Aorta (tissue), 5 donors: ENCODE results near the gene RASAL3. TPM values are rescaled to one million over a fixed set of nuclear protein-coding genes. Genes with fewer than 3 reads are reported as not detected.

Experiments used
- ATAC-seq: fragments of 200-7000 bp; cut with Tn5 transposase; one replicate; pipeline ENCODE4 v1.9.1; 2022; ENCODE audit warnings: moderate library complexity; ENCODE audit not compliant: low FRiP score
- DNase-seq, 2 donors: peaks; one replicate each; pipeline ENCODE4 v3.0.0-alpha.2; 2020
- H3K27ac ChIP-seq, 2 donors: one replicate each; pipeline ENCODE4 v1.5.1; 2013; ENCODE audit warnings: low read length in 2 of 2, mild to moderate bottlenecking in 2 of 2, moderate library complexity in 2 of 2, control low read depth in 1 of 2, inconsistent platforms in 1 of 2, low read depth in 1 of 2
- H3K27me3 ChIP-seq, 2 donors: one replicate each; pipeline ENCODE4 v1.6.1; 2013; ENCODE audit warnings: control low read depth in 1 of 2, low read length in 1 of 2, mild to moderate bottlenecking in 1 of 2, moderate library complexity in 1 of 2; ENCODE audit not compliant: insufficient read depth in 2 of 2, control insufficient read depth in 1 of 2
- H3K36me3 ChIP-seq, 2 donors: one replicate each; pipeline ENCODE4 v1.6.1; 2013; ENCODE audit warnings: control low read depth in 1 of 2, low read length in 1 of 2, mild to moderate bottlenecking in 1 of 2; ENCODE audit not compliant: insufficient read depth in 2 of 2, control insufficient read depth in 1 of 2
- H3K4me1 ChIP-seq, 2 donors: one replicate each; pipeline ENCODE4 v1.6.1; 2013; ENCODE audit warnings: low read length in 2 of 2, control low read depth in 1 of 2, mild to moderate bottlenecking in 1 of 2, moderate library complexity in 1 of 2; ENCODE audit not compliant: insufficient read depth in 2 of 2, control insufficient read depth in 1 of 2
- H3K4me3 ChIP-seq, 2 donors: one replicate each; pipeline ENCODE4 v1.5.1; 2013; ENCODE audit warnings: low read length in 2 of 2, control low read depth in 1 of 2, mild to moderate bottlenecking in 1 of 2
- H3K9me3 ChIP-seq: one replicate; pipeline ENCODE4 v1.6.1; 2013; ENCODE audit warnings: mild to moderate bottlenecking, low read length; ENCODE audit not compliant: control insufficient read depth
- WGBS, 2 donors: extraction: QIAGEN DNeasy Blood & Tissue Kit; methylation state at CpG; one replicate each; pipeline ENCODE4 v1.1.7; 2013; 5-methylcytosine and 5-hydroxymethylcytosine counted together
- intact Hi-C, 2 donors: fragments of 100-400 bp; cut with DNase I; formaldehyde crosslinking; loops; one replicate each; pipeline versions ENCODE4 v1.14.2 to v1.15.0; 2022
- polyA plus RNA-seq, 2 donors: library from polyadenylated mRNA; stranded (reverse); fragments of 200-250 nt; gene quantifications; one replicate each; pipeline ENCODE4 v1.2.3, GENCODE V29; 2013
- total RNA-seq, 2 donors: library from RNA; stranded (reverse); fragmentation: NEBNext Ultra II Directional; extraction: Animal tissue kit (Norgen Biotek cat#: 25700); gene quantifications; one replicate each; pipeline ENCODE4 v1.2.1, GENCODE V29; 2021
- donor health status: healthy with polysubstance abuse.
- donor health status: Bipolar disorder and iron deficiency.
- donor health status: DM: no; HTN: no; CAD: no.
- donor health status: DM: no; HTN: no; CAD: no.
- donor health status: DM: yes; HTN: yes; CAD: no.

Gene RASAL3
- total and polyA plus RNA-seq, 4 donors: 0.90 to 10.9 (median 4.8) TPM

GRCh38 chr19:15453906-15454860 lies 10.2 kb downstream of the RASAL3 start:
- H3K27me3 ChIP-seq: no peaks in the 10 kb centered on the region
- WGBS, 2 donors: 64 to 68% methylated on average over 17 of the region's 17 CpGs
- no peak for ATAC-seq
- intact Hi-C loops: loop anchor here in 1 of 2 donors (2.0 to 5.0 kb wide), 2 partner anchors 35 to 98 kb away; partner anchors contain the start of gene AKAP8L
- H3K4me3 ChIP-seq: no peak overlapping the region
- H3K4me1 ChIP-seq: no peaks in the 10 kb centered on the region
- no peak for DNase-seq
- H3K36me3 ChIP-seq: no peaks in the 10 kb centered on the region
- no peak overlapping the region for H3K27ac ChIP-seq
- no peaks in the 10 kb centered on the region for H3K9me3 ChIP-seq

DNA sequence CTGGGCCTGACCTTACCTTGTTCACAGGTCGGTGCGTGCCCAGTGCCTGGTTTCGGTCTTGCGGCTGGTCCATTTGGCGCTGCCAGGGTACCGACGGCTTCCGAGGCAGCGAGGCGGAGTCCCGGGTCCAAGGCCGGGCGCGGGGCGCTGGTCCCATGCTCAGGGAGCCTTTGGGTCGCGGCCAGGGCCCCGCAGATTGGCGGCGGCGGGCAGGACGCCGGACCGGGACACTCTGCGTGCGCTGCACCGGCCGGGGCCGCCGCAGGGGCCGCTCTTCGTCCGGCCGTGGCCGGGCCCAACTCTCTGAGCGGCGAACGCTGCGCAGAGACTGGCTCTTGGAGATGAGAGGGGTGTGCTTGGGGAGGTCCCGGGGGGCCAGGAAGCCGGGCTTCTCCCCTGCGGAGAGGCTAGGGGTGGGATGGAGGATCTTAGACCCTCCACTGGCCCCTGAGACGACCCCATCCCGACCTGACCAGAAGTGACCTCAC lies 11.2 kb downstream of the RASAL3 start:
- DNase-seq (no peak), ATAC-seq (peak; percentile 3)
- H3K9me3 ChIP-seq: no peaks in the 10 kb centered on the region
- H3K4me1 ChIP-seq: no peaks in the 10 kb centered on the region
- H3K4me3 ChIP-seq: peak overlapping the region; percentile 1 to 8
- no peaks in the 10 kb centered on the region for H3K27me3 ChIP-seq
- intact Hi-C loops: loop anchor here in 1 of 2 donors (2.0 to 5.0 kb wide), 2 partner anchors 34 to 99 kb away; partner anchors contain the start of gene AKAP8L
- no peak overlapping the region for H3K27ac ChIP-seq
- no peaks in the 10 kb centered on the region for H3K36me3 ChIP-seq
- WGBS, 2 donors: 4 to 5% methylated on average over 43 to 44 of the region's 44 CpGs

- ATAC-seq (peak; percentile 74), DNase-seq (peak; percentile 93 to 94)
- Histone ChIP-seq H3K27me3 (no peaks in the 10 kb centered on the region), H3K4me3 (peak overlapping the region; percentile 1 to 8), H3K9me3 (no peaks in the 10 kb centered on the region), H3K36me3 (no peaks in the 10 kb centered on the region), H3K27ac (no peak overlapping the region), H3K4me1 (no peaks in the 10 kb centered on the region)
- 3 to 8% methylated on average over 30 to 37 of the region's 37 CpGs for WGBS, 2 donors
- intact Hi-C loops: loop anchor here in 1 of 2 donors (2.0 to 5.0 kb wide), 2 partner anchors 34 to 100 kb away; partner anchors contain the start of gene AKAP8L
Measured at GRCh38 chr19:15452111-15453047, 12.0 kb downstream of the RASAL3 start.

DNA sequence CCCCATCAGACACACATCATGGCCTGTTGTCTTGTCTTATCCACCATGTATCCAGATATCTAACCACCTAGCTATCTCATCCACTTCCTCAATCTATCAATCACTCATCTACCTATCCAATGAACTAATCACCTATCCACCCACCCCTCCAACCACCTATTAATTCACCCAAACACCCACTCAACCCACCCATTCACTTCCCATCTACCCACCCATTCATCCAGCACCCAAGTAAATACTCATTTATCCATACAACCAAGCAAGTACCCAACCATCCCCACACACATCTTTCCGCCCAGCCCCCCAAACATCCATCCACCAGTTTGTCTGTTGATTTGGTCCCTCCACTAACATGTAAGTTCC lies 13.8 kb downstream of the RASAL3 start:
- H3K27ac ChIP-seq: peak overlapping the region in 1 of 2 donors; percentile 78
- intact Hi-C loops: loop anchor here in 1 of 2 donors (5.0 kb wide), 1 partner anchor 102 kb away; no protein-coding TSS in a partner anchor
- no peak for DNase-seq
- no peaks in the 10 kb centered on the region for H3K4me1 ChIP-seq
- H3K36me3 ChIP-seq: no peaks in the 10 kb centered on the region
- no peak for ATAC-seq
- no peak overlapping the region for H3K4me3 ChIP-seq
- 91 to 96% methylated on average over 1 of the region's 1 CpG for WGBS, 2 donors
- no peaks in the 10 kb centered on the region for H3K9me3 ChIP-seq
- no peaks in the 10 kb centered on the region for H3K27me3 ChIP-seq

- DNase-seq (peak; percentile 92 to 95), ATAC-seq (peak; percentile 36)
- intact Hi-C loops: loop anchor here (5.0 kb wide), 2 partner anchors 102 to 258 kb away; no protein-coding TSS in a partner anchor
- Histone ChIP-seq H3K36me3 (no peaks in the 10 kb centered on the region), H3K27me3 (no peaks in the 10 kb centered on the region), H3K9me3 (no peaks in the 10 kb centered on the region), H3K4me1 (peaks cover 0 to 1% of the 10 kb centered on the region in 2 donors), H3K4me3 (peak within 1 kb of the TSS; percentile 51 to 66), H3K27ac (peak within 1 kb of the TSS in 1 of 2 donors; percentile 78)
- 1 to 2% methylated on average over 20 to 77 of the region's 77 CpGs for WGBS, 2 donors
Measured at GRCh38 chr19:15449620-15450527, 14.5 kb downstream of the RASAL3 start, which contains the start of gene WIZ. TSS of gene WIZ (minus strand) at chr19:15449956. CDS start at chr19:15448307, 1,649 bp downstream.

DNA sequence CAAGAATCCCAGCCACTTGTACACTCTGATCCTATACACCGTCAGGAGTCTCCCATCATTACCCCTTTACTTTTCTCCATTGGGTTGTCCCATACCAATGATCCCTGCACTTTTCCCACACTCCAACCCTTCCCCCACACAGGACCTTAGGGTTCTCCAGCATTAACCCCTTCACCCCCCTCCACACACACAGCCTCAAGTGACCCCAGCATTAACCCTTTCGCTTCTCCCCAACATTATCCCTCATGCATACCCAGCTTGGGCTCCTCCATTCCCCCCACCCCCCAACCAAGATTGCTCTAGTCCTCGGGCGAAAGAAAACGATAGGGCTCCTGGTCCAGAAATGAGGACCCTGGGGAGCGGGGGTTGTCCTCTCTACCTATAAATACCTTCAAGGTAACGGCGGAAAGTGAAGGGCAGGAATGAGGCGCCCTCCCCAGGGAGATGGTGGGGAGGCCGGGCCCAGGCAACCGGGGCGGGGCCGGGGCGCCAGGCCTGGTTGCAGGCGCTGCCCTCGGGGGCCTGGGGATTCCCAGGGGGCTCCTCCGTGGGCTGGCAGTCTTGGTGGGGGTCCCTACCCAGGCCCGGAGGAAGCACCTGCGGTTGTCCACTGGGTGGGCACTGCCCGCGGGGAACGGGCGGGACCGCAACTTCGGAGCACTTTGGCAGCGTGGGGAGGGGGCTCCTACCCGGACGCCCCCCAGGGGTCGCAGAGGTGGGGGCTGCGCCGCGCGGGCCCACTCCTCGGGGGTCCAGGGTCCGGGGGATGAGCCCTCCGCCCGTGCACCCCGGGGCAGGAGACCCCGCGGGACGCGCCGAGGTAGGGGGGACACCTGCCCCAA lies 15.3 kb downstream of the RASAL3 start:
- no peaks in the 10 kb centered on the region for H3K36me3 ChIP-seq
- intact Hi-C loops: loop anchor here in 1 of 2 donors (5.0 kb wide), 1 partner anchor 257 kb away; no protein-coding TSS in a partner anchor
- peak overlapping the region; percentile 51 to 66 for H3K4me3 ChIP-seq
- peaks cover 0 to 1% of the 10 kb centered on the region in 2 donors for H3K4me1 ChIP-seq
- H3K9me3 ChIP-seq: no peaks in the 10 kb centered on the region
- ATAC-seq (no peak), DNase-seq (no peak)
- no peak overlapping the region for H3K27ac ChIP-seq
- 3 to 5% methylated on average over 19 to 43 of the region's 43 CpGs for WGBS, 2 donors
- H3K27me3 ChIP-seq: no peaks in the 10 kb centered on the region
